Measurements from ENCODE around the gene SSBP4. TPM values are rescaled to one million over a fixed set of nuclear protein-coding genes. Genes with fewer than 3 reads are reported as not detected.

Gene SSBP4
- total and polyA plus RNA-seq, 2 experiments from 2014 or later, result 46.9 to 169 TPM

DNA sequence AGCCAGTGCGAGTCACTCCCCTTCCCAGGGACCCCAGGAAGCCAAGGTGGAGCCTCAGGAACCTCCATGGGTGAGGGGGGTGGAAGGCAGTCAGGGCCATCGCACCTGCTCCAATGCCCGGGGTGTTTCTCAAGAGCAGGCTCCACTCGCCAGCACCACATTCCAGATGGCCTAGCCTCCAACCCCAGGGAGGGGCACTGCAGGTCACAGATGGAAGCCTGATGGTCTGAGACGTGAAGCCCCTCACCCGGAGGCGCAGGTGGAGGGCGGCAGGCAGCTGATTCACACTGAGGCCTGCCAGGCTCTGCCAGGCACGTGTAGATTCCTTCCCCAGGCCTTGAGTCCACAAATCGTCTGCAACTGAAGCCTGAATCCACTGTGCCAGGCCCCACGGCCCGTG is 41.7 kb downstream of the SSBP4 start:
- Histone ChIP-seq H3K36me3 (ENCODE audit: low read depth) (peaks cover 14% of the 10 kb centered on the region), H2AFZ (no peak overlapping the region), H3K9me2 (ENCODE audit: insufficient read depth) (no peaks in the 10 kb centered on the region), H3K27me3 (replicated peaks; ENCODE audit: insufficient read depth) (no peaks in the 10 kb centered on the region), H3K27ac (no peak overlapping the region), H3K4me3 (no peak overlapping the region), H3K9ac (no peak overlapping the region), H3K9me3 (ENCODE audit: low read depth) (no peaks in the 10 kb centered on the region), H3F3A (ENCODE audit: insufficient read depth) (peaks cover 12% of the 10 kb centered on the region; the same call in 1 of the 2 replicates), H3K4me1 (ENCODE audit: insufficient read depth) (peaks cover 31% of the 10 kb centered on the region), H3K4me2 (ENCODE audit: unreplicated experiment) (no peak overlapping the region), H4K20me1 (ENCODE audit: insufficient read depth) (0 out of 2 replicates have a peak, but pooled peaks cover 6% of the 10 kb centered on the region), H3K79me2 (ENCODE audit: insufficient read depth) (peaks cover 37% of the 10 kb centered on the region)
- TF ChIP-seq EZH2 (IDR thresholded peaks at IDR 0.05; ENCODE audit: insufficient read depth, poor library complexity, severe bottlenecking), result no peak
- no peak for TF ChIP-seq EZH2phosphoT487 (IDR thresholded peaks at IDR 0.05; ENCODE audit: insufficient read depth, low read depth)
- 74 to 76% methylated on average over 12 of the region's 12 CpGs for WGBS, 2 experiments (ENCODE audit: low coverage in 1 of 2, low lambda C conversion rate in 2 of 2, missing lambda C conversion rate in 2 of 2)
- in situ Hi-C loops (cut with MboI), result loop anchor here (25.0 kb wide), 2 partner anchors 126 to 376 kb away; partner anchors contain the start of genes REX1BD and UPF1
- no peak for DNase-seq

DNA sequence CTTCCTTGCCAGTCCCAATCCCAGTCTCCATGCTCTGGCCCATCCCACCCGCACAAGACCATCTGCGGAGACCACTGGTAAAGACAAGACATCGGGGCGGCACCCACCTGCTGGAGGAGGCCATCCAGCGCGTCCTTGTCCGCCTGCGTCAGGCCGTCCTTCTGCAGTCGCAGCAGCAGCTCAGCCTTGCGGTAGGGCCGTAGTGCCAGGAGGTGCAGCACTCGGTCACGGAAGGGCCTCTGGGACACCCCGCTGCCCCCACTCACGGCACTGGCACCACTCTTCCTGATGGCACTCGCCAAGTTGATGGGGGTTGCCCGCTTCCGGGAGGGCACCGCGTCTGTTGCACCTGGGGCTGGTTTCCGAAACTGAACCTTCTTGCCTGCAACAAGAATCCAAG is 42.3 kb downstream of the SSBP4 start:
- Histone ChIP-seq H3K9ac (no peak overlapping the region), H3K9me2 (ENCODE audit: insufficient read depth) (no peaks in the 10 kb centered on the region), H2AFZ (no peak overlapping the region), H3F3A (ENCODE audit: insufficient read depth) (peaks cover 12% of the 10 kb centered on the region; the same call in 1 of the 2 replicates), H3K9me3 (ENCODE audit: low read depth) (no peaks in the 10 kb centered on the region), H3K79me2 (ENCODE audit: insufficient read depth) (peaks cover 42% of the 10 kb centered on the region), H3K36me3 (ENCODE audit: low read depth) (peaks cover 14% of the 10 kb centered on the region), H3K4me3 (no peak overlapping the region), H3K27ac (no peak overlapping the region), H4K20me1 (ENCODE audit: insufficient read depth) (0 out of 2 replicates have a peak, but pooled peaks cover 6% of the 10 kb centered on the region), H3K27me3 (replicated peaks; ENCODE audit: insufficient read depth) (no peaks in the 10 kb centered on the region), H3K4me2 (ENCODE audit: unreplicated experiment) (no peak overlapping the region), H3K4me1 (ENCODE audit: insufficient read depth) (peaks cover 31% of the 10 kb centered on the region)
- TF ChIP-seq EZH2 (IDR thresholded peaks at IDR 0.05; ENCODE audit: insufficient read depth, poor library complexity, severe bottlenecking), result no peak
- no peak for DNase-seq
- WGBS, 2 experiments (ENCODE audit: low coverage in 1 of 2, low lambda C conversion rate in 2 of 2, missing lambda C conversion rate in 2 of 2), result 93 to 94% methylated on average over 22 of the region's 22 CpGs
- in situ Hi-C loops (cut with MboI), result loop anchor here (25.0 kb wide), 2 partner anchors 126 to 376 kb away; partner anchors contain the start of genes REX1BD and UPF1

DNA sequence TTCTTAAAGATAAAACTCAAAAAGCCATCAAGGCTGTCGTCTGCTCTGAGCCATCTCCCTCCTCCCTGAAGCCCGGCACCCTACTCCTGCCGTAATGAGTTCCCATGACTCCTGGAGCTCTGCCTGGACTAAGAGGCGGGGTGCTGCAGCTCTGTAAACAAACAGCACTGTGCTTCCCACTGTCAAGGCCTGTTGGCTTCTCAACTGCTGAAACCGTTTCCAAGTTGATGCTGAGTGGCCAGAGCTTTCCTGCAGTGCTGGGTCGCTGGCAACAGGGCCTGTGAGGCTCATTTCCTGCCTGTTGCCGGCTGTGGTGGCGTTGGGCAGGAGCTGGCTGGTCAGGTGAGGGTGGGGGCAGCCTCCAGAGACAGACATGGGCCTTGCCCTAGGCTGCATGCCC is 45.4 kb downstream of the SSBP4 start:
- peak; percentile 92 for DNase-seq
- Histone ChIP-seq H3K79me2 (ENCODE audit: insufficient read depth) (peaks cover 64% of the 10 kb centered on the region), H3F3A (ENCODE audit: insufficient read depth) (peaks cover 7% of the 10 kb centered on the region; the same call in 1 of the 2 replicates), H3K4me3 (no peak overlapping the region), H4K20me1 (ENCODE audit: insufficient read depth) (0 out of 2 replicates have a peak, but pooled peaks cover 6% of the 10 kb centered on the region), H3K27me3 (replicated peaks; ENCODE audit: insufficient read depth) (no peaks in the 10 kb centered on the region), H3K4me1 (ENCODE audit: insufficient read depth) (peaks cover 25% of the 10 kb centered on the region), H3K36me3 (ENCODE audit: low read depth) (peaks cover 9% of the 10 kb centered on the region; the same call in 1 of the 2 replicates), H2AFZ (no peak overlapping the region), H3K9me3 (ENCODE audit: low read depth) (no peaks in the 10 kb centered on the region), H3K4me2 (ENCODE audit: unreplicated experiment) (no peak overlapping the region), H3K9ac (peak overlapping the region; percentile 34), H3K27ac (peak overlapping the region; percentile 59), H3K9me2 (ENCODE audit: insufficient read depth) (no peaks in the 10 kb centered on the region)
- 16 to 18% methylated on average over 8 of the region's 8 CpGs for WGBS, 2 experiments (ENCODE audit: low coverage in 1 of 2, low lambda C conversion rate in 2 of 2, missing lambda C conversion rate in 2 of 2)
- in situ Hi-C loops (cut with MboI), result loop anchor here (25.0 kb wide), 2 partner anchors 123 to 373 kb away; partner anchors contain the start of genes REX1BD and UPF1
- TF ChIP-seq EZH2phosphoT487 (IDR thresholded peaks at IDR 0.05; ENCODE audit: insufficient read depth, low read depth) (no peak), EZH2 (IDR thresholded peaks at IDR 0.05; ENCODE audit: insufficient read depth, poor library complexity, severe bottlenecking) (no peak)

DNA sequence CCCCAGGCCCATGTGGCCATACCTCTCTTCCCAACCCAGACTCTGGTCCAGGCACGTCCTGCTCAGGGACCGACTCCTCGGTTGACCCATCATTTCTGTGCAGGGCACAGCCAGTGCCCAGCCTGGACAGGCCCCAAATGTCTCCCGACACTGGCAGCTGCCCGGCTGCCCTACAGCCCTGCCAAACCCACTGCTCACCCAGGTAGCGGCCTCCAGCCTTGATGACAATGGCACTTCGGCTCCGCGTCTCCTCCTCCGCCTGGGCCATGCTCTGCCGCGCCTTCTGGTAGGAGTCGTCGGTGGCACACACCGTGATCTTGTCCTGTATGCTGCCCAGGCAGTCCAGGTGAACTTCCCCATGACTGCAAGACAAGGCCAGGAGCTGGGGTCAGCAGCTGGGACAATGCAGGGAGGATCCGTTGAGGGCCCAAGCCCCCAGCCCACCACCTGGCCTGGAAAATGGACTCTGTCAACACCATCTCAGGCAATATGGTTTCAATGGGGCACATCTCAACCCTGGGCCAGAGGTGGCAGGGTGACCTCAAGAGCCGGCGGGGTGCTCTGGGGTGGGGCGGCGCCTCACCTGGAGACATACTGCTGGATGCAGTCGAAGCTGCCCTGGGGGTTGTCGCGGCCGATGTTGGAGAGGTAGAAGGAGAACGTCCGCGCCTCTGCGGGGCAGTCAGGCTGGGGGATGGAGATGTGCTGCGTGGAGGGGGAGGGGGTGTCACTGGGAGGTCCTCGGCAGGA is 46.2 kb downstream of the SSBP4 start:
- H3K27me3 ChIP-seq (replicated peaks; ENCODE audit: insufficient read depth), result no peaks in the 10 kb centered on the region
- DNase-seq, result no peak
- 90 to 91% methylated on average over 23 to 30 of the region's 30 CpGs for WGBS, 2 experiments (ENCODE audit: low coverage in 1 of 2, low lambda C conversion rate in 2 of 2, missing lambda C conversion rate in 2 of 2)
- no peaks in the 10 kb centered on the region for H3K9me2 ChIP-seq (ENCODE audit: insufficient read depth)
- peak overlapping the region; percentile 32 for H3K9ac ChIP-seq
- H3K9me3 ChIP-seq (ENCODE audit: low read depth), result no peaks in the 10 kb centered on the region
- TF ChIP-seq EZH2 (IDR thresholded peaks at IDR 0.05; ENCODE audit: insufficient read depth, poor library complexity, severe bottlenecking) (no peak), EZH2phosphoT487 (IDR thresholded peaks at IDR 0.05; ENCODE audit: insufficient read depth, low read depth) (no peak)
- H3K4me1 ChIP-seq (ENCODE audit: insufficient read depth), result peaks cover 20% of the 10 kb centered on the region
- H3K27ac ChIP-seq, result peak overlapping the region; percentile 59
- in situ Hi-C loops (cut with MboI), result loop anchor here (25.0 kb wide), 2 partner anchors 122 to 372 kb away; partner anchors contain the start of genes REX1BD and UPF1
- peaks cover 7% of the 10 kb centered on the region; the same call in 1 of the 2 replicates for H3F3A ChIP-seq (ENCODE audit: insufficient read depth)
- no peak overlapping the region for H3K4me2 ChIP-seq (ENCODE audit: unreplicated experiment)
- H2AFZ ChIP-seq, result no peak overlapping the region
- H3K36me3 ChIP-seq (ENCODE audit: low read depth), result peaks cover 6% of the 10 kb centered on the region; the same call in 1 of the 2 replicates
- no peak overlapping the region for H3K4me3 ChIP-seq
- H3K79me2 ChIP-seq (ENCODE audit: insufficient read depth), result peaks cover 71% of the 10 kb centered on the region
- 0 out of 2 replicates have a peak, but pooled peaks cover 6% of the 10 kb centered on the region for H4K20me1 ChIP-seq (ENCODE audit: insufficient read depth)

All from GM23248 (cell line).